HG03571 (cell line): ENCODE measurements around the gene TAAR1.
"Not testable (repeated sequence)": the region's sequence is repeated elsewhere in the genome, so short reads cannot be mapped to it uniquely, and the experiment has no call there.

ENCODE experiments used
- ATAC-seq: cut with Tn5 transposase; IDR thresholded peaks from one replicate; pipeline ENCODE4 v1.9.1; 2021; ENCODE audit not compliant: unreplicated experiment

TAAR1 gene

DNA sequence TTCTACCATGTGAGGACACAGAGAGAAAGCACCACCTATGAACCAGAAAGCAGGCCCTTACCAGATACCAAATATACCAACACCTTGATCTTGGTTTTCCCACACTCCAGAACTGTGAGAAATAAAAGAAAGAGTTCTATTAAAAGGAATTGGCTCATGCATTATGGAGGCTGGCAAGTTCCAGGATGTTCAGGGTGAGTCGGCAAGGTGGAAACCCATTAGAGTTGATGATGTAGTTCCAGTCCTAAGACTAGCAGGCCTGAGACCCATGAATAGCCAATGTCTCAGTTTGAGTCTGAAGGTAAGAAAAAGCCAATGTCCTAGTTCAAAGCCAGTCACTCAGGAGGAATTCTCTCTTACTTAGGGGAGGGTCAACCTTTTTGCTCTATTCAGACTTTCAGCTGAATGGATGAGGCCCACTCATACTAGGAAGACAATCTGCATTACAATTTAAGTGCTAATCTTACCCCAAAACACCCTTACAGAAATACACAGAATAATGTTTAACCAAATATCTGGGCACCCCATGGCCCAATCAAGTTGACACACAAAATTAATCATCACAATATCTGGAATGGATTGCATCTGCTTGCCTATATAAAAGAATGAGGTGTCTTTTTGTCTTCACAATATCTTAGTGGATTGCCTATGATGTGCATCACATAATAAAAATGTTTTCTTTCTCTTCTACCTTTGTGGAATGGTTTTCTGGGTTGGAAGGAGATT lies 5.5 kb upstream of the TAAR1 start:
- ATAC-seq: no peak

- ATAC-seq: no peak
These were observed 4.7 kb upstream of the TAAR1 start for GRCh38 chr6:132663661-132664060.

DNA sequence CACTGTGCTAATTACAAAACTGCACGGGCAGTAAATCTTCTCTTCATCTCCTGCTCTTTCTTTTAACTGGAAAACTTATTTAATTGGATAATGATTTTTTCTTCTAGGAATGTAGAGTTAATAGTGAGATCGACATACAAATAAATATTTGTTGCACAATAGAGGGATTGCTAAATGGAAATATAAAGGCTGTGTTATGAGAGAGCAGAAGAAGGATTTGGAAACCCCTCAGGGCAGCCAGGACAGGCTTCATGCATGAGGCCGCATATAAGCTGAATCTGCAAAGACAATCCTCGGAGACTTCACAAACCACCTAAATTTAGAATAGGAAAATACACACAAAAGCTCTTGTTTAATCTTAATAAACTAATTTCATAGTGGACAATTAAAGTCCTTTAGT lies 2.9 kb upstream of the TAAR1 start:
- ATAC-seq: no peak

DNA sequence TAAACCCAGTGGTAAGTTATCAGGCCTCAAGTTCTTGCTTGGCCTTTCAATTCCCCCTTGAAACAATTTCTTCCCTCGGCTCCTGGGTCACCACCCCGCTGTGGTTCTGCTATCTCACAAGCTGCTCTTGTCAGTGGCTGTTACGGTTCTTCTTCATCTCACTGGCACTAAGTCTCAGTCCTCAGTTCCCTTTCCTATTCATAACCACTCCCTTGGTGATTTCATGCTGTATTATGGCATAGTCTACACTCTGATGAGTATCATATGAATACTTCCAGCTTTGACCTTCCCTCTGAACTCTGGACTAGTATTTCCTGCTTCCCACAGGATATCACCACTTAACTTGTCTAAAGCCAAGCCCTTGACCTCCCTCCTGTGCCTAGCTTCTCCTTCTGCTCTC lies 7.9 kb downstream of the TAAR1 start:
- ATAC-seq: peak; percentile 62

DNA sequence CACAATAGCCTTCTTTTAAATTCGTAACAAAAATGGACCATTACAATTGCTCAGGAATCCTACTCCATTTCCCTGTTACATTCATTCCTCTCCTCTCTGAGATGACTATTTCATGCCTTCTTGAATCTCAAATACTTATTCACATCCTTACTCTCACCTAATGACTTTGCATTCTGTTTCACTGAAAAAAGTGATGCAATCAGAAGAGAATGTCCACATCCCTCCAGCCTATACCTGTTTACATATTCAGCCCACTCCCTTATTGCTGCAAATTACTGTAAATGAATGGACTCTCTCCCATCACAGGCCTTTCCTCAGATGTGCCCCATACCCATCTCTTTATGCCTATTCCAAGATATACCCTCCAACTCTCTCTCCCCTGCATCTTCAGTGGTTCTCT lies 8.6 kb downstream of the TAAR1 start:
- no peak for ATAC-seq

GRCh38 chr6:132648828-132649227 lies 10.2 kb downstream of the TAAR1 start:
- no peak for ATAC-seq

DNA sequence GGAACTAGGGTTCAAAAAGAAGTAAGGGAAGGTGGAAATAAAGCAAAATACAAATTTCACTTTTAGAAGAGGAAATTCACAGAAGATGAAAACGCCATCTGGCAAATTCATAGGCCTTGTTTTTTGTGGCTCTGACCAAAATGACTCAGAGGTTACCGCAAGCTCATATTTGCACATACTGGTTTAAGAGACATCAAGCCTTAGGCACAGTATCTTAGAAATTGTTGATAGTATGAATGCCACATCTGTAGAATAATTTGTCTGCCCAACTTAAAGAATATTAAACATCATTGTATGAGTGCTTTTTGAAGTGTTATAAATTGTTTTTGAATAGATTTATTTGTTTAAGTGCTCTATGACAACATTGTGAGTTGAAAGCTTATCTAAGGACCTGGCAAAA lies 10.6 kb downstream of the TAAR1 start:
- peak; percentile 69 for ATAC-seq

DNA sequence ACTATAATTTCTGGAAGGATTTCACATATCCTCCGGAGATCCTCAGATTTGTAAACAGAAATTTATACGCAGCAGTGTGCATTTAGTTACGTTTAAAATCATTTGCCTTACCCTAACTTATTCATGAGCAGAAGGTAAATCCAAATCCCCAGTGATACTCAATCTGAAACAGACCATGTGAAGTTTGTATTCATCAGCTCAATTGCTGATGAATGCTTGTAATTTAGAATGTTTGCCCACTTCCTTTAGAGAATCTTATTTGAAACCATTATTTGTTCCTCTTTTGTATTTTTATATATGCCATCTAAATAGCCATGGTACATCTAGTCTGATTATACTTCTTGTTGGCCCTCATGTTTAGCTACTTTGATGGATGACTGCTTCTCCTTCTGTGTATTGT lies 15.4 kb downstream of the TAAR1 start:
- peak; percentile 58 for ATAC-seq

GRCh38 chr6:132637135-132637534 lies 21.8 kb downstream of the TAAR1 start:
- not testable (repeated sequence) for ATAC-seq

DNA sequence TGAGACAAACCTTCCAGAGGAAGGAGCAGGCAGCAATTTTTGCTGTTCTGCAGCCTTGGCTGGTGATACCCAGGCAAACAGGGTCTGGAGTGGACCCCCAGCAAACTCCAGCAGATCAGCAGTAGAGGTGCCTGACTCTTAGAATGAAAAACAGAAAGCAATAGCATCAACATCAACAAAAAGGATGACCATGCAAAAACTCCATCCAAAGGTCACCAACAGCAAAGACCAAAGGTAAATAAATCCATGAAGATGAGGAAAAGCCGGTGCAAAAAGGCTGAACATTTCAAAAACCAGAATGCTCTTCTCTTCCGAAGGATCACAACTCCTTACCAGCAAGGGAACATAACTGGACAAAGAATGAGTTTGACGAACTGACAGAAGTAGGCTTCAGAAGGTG lies 23.1 kb downstream of the TAAR1 start:
- ATAC-seq: not testable (repeated sequence)

- not testable (repeated sequence) for ATAC-seq
These were observed 23.7 kb downstream of the TAAR1 start for GRCh38 chr6:132635288-132635687.

DNA sequence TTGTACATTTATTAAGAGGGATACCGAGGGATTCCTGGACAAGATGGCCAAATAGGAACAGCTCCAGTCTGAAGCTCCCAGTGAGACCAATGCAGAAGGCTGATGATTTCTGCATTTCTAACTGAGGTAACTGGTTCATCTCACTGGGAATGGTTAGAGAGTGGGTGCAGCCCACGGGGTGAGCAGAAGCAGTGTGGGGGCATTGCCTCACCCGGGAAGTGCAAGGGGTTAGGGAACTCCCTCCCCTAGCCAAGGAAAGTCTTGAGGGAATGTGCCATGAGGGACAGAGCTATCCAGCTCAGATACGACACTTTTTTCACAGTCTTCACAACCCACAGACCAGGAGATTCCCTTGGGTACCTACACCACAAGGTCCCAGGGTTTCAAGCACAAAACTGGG lies 24.2 kb downstream of the TAAR1 start:
- ATAC-seq: no peak

DNA sequence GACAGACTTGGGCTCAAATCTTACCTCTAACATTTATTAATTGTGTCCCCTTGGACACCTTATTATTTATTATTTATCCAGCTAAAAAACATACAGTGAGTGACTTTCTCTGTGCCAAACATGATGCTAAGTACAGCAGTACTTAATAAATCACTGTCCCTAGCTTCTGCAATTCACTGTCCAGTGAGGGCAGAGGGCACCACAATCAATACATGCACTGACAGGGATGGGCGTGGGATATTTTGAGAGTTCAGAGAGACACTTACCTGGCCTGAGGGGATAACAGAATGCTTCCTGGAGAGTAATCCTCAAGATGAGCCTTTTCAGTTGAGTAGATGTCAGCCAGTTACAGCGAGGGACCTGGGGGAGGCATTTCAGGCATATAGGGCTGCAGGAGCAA lies 25.6 kb downstream of the TAAR1 start:
- ATAC-seq: no peak

DNA sequence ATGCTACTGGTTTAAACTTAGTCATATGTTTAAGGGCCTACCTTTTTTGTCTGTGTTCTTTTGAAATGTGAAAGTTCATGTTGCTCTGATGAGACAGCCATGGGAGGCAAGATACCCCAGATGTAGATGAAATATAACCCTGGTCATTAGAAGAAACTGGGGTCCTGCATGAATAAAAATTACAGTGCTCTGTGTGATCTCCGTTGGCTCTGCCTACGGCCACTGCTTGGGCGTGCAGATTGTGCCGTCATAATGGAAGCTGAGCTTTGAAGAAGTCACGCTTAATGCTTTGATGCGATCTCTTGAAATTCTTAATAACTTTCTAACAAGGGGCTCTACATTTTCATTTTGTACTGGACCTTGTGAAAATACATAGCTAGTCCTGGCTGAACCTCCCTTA lies 34.8 kb downstream of the TAAR1 start, which contains the start of gene TAAR2:
Gene TAAR2, minus strand, starts transcription at position 101 of the 400 bp plus-strand sequence. Its CDS starts 0 bp downstream, at position 101.
- ATAC-seq: no peak

GRCh38 chr6:132623106-132623845 lies 35.7 kb downstream of the TAAR1 start:
- no peak for ATAC-seq

DNA sequence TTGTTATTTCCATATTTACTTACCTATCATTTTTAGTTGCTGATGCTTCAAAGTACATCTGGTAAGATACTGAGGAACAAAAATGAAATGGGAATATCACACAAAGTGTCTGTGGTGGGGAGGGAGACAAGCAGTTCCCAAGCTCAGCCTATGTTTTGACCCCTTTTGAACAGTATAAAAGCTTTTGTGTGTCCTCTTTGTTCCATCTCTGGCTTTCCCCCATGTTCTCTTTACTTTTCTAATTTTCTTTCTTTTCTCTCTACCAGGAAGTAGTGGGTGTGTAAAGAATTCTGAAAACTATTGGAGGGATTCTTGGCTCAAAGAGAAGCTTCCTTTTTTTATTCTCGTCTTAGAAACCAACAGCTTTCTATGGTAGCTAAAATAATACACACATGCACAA lies 42.3 kb downstream of the TAAR1 start:
- no peak for ATAC-seq

DNA sequence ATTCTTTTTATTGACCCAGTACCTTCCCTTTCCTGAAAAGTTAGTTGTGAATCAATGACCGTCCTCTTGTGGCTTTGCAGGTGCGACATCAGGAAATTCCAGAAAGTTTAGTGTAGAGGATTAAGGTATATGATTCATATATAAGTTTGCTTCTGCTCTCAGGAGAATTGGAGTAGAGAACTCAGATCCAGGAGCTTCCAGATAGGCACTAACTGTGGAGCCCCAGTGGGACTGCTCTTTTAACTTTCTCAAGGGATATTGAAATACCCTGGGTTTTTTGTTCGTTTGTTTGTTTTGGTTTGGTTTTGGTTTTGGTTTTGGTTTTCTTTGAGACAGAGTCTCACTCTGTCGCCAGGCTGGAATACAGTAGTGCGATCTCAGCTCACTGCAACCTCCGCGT lies 44.4 kb downstream of the TAAR1 start:
- ATAC-seq: no peak

DNA sequence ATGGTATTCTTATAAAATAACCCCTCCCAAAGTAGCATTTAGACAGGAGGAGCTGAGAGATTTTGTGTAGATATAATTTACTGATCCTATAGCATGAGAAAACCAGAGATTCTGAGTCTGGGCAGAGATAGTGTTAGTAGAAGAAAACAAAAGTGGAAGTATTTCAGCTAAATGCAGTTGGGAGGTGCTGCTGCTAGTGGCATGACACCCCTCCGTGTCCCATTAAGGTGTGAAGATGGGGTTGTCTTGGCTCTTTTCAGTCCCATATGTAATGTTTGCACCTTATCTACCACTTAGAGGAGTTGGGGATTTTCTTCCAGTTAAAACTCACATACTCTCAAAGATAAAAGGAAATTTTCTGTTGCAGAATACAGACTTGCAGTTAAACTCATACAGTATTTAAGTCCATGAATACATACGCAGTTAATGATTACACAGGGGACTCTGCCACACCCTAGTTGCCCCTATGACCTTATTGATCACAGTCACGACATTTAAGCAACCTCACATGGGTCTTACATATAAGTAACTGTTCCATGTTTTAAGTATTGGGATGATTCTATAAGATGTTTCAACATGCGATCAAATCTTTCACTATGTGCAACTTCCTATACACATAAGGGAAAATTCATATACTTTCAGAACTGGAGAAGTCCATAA lies 46.4 kb downstream of the TAAR1 start:
- no peak for ATAC-seq

DNA sequence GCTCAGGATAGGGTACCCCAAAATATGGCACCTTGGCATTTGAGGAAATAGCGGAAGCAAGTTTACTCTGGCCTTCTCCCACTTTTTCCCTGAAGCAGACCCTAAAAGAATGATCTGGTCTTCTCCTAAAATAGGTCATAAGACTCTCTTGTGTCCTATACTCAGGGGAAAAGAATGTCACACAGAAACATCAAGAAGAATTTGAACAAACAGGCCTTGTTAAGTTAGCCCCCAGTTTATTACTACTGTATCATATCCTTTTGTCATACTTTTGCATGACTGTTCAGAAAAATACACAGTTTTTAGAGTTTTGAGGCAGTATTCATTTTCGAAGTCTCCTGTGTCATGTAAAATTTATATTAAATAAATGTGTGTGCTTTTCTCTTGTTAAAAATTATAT lies 47.4 kb downstream of the TAAR1 start:
- no peak for ATAC-seq

- peak; percentile 95 for ATAC-seq
These were observed 51.3 kb downstream of the TAAR1 start for GRCh38 chr6:132607544-132608233.

GRCh38 chr6:132604635-132605152 lies 54.3 kb downstream of the TAAR1 start:
- no peak for ATAC-seq
